HG02852 (cell line): ENCODE measurements around the gene RAB44.
"Not testable (repeated sequence)": the region's sequence is repeated elsewhere in the genome, so short reads cannot be mapped to it uniquely, and the experiment has no call there.

Source experiments
- ATAC-seq: cut with Tn5 transposase; IDR thresholded peaks from one replicate; pipeline ENCODE4 v1.9.1; 2021; ENCODE audit warnings: mild to moderate bottlenecking, moderate library complexity; ENCODE audit not compliant: unreplicated experiment

The RAB44 gene, protein sequence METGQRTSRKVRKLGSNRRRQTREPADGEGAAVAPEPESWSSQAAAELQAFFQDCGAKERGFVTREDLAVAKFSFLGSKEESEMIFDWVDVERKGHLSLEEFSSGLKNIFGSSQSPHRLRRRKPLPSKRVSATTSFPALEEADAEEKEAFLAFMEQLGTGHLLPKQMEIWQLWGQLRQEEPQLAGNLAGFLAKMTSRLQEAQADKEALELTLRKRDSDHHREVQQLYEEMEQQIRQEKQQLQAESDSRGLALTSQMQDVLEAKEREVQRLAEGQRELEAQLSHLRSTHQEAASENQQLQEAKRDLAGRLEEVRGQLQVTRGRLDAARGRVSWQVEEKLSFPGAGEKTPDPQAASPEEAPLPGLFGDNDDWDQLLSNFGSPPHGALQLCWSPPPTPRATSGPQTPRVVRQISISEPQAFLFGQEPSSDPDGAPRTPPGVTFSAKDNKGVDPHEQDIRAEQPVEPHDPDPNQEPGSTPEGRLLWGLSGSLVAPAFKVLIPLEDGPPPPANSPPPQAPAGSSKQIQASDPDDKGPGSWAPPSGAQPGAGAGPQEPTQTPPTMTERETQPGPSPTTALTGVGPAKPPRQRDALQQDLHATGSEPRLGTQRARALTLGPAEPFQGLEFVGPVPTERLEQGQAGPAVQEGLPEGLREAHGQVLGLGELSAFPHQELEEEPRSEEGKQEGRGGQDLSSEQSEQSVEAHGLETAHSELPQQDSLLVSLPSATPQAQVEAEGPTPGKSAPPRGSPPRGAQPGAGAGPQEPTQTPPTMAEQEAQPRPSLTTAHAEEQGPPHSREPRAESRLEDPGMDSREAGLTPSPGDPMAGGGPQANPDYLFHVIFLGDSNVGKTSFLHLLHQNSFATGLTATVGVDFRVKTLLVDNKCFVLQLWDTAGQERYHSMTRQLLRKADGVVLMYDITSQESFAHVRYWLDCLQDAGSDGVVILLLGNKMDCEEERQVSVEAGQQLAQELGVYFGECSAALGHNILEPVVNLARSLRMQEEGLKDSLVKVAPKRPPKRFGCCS

DNA sequence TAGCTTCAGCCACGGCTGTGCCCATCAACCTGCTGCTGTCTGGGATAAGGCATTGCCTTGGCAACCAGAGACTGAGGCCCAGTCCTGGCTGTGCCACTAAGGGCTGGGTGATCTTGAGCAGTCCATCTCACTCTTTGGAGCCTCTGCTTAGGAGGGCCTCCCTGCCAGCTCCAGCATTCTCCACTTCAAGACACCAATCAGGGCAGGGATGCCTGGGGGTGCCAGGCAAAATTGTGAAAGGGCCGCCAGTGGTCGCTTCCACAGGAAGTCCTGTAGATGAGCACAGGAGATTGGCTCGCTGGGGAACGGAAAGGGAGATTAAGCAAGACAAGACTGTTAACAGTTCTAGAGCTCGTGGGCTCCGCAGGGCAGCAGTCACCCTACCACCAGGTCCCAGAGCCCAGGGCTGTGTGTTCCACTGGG, at the start of gene RAB44:
Gene RAB44, plus strand, starts transcription at position 346 of the 423 bp plus-strand sequence. CDS start 6,410 bp downstream, outside the sequence.
- ATAC-seq, result no peak

GRCh38 chr6:36649086-36649485, 48.5 kb upstream of the RAB44 start:
- no peak for ATAC-seq

GRCh38 chr6:36649701-36650484, 47.7 kb upstream of the RAB44 start:
- ATAC-seq, result no peak

- ATAC-seq, result peak; percentile 71
Observed at GRCh38 chr6:36650848-36651478, 46.7 kb upstream of the RAB44 start.

- no peak for ATAC-seq
Observed at GRCh38 chr6:36651659-36652379, 45.8 kb upstream of the RAB44 start.

- not testable (repeated sequence) for ATAC-seq
Observed at GRCh38 chr6:36654469-36654868, 43.2 kb upstream of the RAB44 start.

GRCh38 chr6:36655085-36655724, 42.4 kb upstream of the RAB44 start:
- ATAC-seq, result no peak

DNA sequence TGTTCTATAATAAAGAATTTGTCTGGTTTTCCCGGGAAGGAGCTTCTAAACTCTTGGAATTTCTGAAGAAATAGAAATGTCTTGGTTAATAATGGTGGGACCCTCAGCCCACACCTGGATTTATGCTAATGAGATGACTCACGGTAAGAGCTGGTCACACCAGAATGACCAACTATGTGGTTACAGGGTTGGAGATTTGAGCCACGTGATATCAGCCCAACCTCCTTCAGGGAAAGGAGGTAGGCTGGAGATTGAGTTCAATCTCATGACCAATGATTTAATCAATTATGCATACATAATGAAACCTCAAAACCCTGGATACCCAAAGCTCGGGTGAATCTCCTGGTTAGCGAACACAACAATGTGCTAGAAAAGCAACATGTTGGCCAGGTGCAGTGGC, 41.2 kb upstream of the RAB44 start:
- ATAC-seq, result no peak

- ATAC-seq, result no peak
Observed at GRCh38 chr6:36657271-36657670, 40.4 kb upstream of the RAB44 start.

DNA sequence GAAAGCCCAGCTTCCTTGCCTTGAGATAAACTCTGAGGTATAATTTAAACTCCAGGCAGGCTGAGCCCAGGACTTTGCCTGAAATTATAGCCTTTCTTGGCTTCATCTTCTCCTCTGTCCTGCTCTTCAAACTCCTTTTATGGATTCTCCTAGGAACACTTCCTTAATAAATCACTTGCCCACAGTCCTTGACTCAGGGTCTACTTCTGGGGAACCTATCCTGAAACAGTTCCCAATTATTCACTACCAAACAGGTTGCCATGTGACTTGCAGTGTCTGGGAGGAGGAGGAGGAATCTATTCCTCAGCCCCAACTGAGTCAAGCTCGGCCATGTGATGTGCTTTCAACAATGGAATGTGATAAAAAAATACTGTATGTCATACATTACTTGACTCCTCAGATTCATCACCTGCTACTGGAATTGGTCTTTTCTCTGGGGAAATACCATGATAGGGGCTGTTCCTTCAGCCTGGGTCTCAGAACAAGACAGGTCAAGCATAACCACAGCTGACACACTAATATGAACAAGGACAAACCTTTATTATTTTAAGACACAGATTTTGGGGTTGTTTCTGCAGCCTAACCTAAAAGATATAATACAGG, 39.6 kb upstream of the RAB44 start:
- ATAC-seq, result no peak

DNA sequence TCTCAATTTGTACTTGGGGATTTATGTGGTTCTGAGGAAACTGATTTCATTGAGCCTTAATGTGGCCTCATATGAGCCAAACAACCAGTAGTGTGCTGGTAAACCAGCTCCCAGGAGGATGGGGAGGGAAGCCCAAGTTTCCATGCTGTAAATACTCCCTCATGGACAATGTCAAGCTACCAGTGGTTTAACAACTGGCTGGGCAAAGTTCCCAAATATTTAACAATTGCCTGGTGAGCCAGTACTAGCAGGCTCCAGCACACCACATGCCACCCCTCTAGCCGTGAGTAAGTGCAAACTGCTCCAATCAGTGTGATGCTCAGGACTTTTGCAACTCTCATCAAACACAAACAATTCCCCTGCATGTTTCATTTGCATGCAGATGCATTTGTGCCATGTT, 38.4 kb upstream of the RAB44 start:
- no peak for ATAC-seq

- ATAC-seq, result no peak
Observed at GRCh38 chr6:36660771-36661471, 36.7 kb upstream of the RAB44 start.

DNA sequence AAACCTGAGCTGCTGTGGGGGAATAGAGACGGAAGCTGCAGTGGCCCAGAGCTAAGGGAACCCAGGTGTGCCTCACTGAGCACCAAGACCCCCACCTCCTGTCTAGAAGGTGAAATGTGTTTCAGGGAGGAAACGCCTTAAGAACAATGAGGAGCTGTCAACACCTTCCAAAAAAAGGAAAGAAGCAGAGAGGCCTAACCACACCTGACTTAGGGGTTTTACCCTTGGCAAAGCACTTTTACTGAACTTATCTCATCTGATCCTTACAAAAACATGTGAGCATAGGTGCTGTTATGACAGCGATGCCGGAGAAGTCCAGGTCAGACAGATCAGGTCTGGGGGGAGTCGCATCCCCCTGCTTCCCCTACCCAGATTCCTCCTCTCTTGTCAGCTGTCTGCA, 35.2 kb upstream of the RAB44 start:
- ATAC-seq, result no peak

- ATAC-seq, result no peak
Observed at GRCh38 chr6:36662827-36663256, 34.8 kb upstream of the RAB44 start.

- no peak for ATAC-seq
Observed at GRCh38 chr6:36663504-36664446, 33.9 kb upstream of the RAB44 start.

DNA sequence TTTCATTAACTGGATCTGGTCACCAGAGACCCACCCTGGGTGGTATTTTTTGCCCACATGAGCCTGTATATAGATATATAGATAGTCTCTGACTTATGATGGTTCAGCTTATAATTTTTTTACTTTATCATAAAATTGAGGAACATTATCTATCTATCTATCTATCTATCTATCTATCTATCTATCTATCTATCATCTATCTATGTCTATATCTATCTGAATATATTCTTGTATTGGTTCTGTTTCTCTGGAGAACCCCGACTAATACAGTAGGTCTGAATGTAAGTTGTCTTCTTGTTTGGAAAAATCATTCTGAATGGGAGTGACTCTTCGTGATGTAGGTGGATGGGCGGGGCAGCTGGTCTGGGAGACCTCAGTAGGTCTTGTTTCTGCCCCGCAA, 32.4 kb upstream of the RAB44 start:
- ATAC-seq, result no peak

DNA sequence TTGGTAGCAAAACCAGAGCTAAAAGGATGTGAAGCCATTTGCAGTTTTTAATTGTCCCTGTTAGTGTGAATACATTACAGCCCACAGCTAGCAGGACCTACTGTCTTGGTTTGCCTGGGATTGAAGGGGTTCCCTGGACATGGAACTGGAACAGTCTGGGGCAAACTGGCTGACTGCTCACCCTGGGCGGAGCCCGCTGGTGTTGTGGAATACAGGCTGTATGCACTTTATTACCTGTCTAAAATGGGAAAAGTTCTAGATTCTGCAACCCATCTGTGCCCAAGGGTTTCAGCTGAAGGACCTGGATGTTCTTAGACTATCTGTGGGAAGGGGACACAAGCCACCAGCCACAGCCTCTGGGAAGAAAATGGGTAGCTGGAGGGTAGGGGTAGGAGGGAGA, 31.3 kb upstream of the RAB44 start:
- no peak for ATAC-seq
